Bronchial epithelial cell (primary cell): ENCODE results near the gene CWC27. TPM values are rescaled to one million over a fixed set of nuclear protein-coding genes. Genes with fewer than 3 reads are reported as not detected.

ENCODE experiments used
- DNase-seq: peaks from one replicate; pipeline ENCODE4 v3.0.0-alpha.2; 2010; ENCODE audit warnings: low read depth
- FAIRE-seq: peaks from 2 replicates; lab custom pipeline; 2011; peaks lifted over from hg19 to GRCh38; lab: Jason Lieb, UNC
- H3K27me3 ChIP-seq: 2 replicates; pipeline ENCODE4 v1.5.1; 2011; ENCODE audit warnings: low read length; ENCODE audit not compliant: control insufficient read depth, insufficient read depth
- H3K36me3 ChIP-seq: 2 replicates; pipeline ENCODE4 v1.5.1; 2011; ENCODE audit warnings: low read length; ENCODE audit not compliant: control insufficient read depth, insufficient read depth
- H3K4me3 ChIP-seq: 2 replicates; pipeline ENCODE4 v1.5.1; 2011; ENCODE audit warnings: mild to moderate bottlenecking, low read depth, low read length, control low read depth
- CTCF ChIP-seq: IDR thresholded peaks from 2 replicates; pipeline ENCODE4 v1.5.1; 2011; ENCODE audit warnings: mild to moderate bottlenecking, moderate library complexity, low read length, control low read depth, inconsistent platforms; ENCODE audit not compliant: insufficient read depth, severe bottlenecking
- total RNA-seq: library from RNA; depleted of rRNA; stranded (reverse); fragments of >200 nt; gene quantifications from 2 replicates; pipeline ENCODE4 v1.2.1, GENCODE V29; 2014

CWC27 gene
- total RNA-seq, 1 donor from 2014 or later = 24.7 TPM

DNA sequence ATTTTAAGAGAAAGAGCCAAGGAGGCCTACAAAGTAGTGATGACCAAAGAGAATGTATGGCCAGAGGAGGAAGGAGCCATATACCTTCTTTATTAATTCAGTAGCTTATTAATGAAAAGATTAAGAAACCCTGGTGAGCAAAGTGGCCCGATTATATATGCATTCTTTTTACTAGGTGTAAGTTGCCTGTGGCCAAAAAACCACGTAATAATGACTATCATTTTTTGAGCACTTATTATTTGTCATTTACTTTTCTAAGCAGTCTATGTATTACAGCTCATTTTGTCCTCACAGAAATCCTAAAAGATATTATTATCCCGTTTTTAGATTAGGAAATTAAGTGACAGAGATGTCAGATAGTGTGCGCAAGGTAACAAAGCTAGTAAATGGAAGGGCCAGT lies 3.0 kb downstream of the CWC27 start:
- no peak for TF ChIP-seq CTCF
- H3K36me3 ChIP-seq = peaks cover 2% of the 10 kb centered on the region
- H3K27me3 ChIP-seq = no peaks in the 10 kb centered on the region
- FAIRE-seq (no peak), DNase-seq (peak; percentile 75)
- no peak overlapping the region for H3K4me3 ChIP-seq

- no peak overlapping the region for H3K4me3 ChIP-seq
- no peak for FAIRE-seq
- H3K27me3 ChIP-seq = no peaks in the 10 kb centered on the region
These were observed 4.8 kb downstream of the CWC27 start for GRCh38 chr5:64773533-64773932.

GRCh38 chr5:64775291-64775690 lies 6.6 kb downstream of the CWC27 start:
- TF ChIP-seq CTCF = no peak
- DNase-seq (no peak), FAIRE-seq (no peak)
- no peaks in the 10 kb centered on the region for H3K27me3 ChIP-seq
- peaks cover 2% of the 10 kb centered on the region for H3K36me3 ChIP-seq
- no peak overlapping the region for H3K4me3 ChIP-seq

More at GRCh38 chr5:64773533-64773932, 4.8 kb downstream of the CWC27 start:
- DNase-seq = no peak
- H3K36me3 ChIP-seq = peaks cover 2% of the 10 kb centered on the region
- no peak for TF ChIP-seq CTCF

- peak; percentile 66 for DNase-seq
- no peaks in the 10 kb centered on the region for H3K27me3 ChIP-seq
- H3K36me3 ChIP-seq = no peaks in the 10 kb centered on the region
- TF ChIP-seq CTCF = peak; percentile 55
- FAIRE-seq = no peak
- no peak overlapping the region for H3K4me3 ChIP-seq
These were observed 15.8 kb downstream of the CWC27 start for GRCh38 chr5:64784451-64785025.

DNA sequence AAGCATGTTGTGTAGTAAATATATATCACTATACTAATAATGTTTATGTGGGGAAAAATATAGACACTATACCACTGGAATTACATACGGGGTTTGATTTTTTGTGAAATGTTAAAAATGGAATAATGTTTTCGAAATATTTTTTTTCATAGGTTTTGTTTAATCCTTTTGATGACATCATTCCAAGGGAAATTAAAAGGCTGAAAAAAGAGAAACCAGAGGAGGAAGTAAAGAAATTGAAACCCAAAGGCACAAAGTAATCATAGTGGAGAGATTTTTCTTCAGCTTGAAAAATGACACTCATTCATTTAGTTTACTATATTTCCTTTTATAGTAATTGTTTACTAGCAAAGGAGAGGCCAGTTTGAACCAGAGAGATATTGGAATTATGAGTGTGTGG lies 17.6 kb downstream of the CWC27 start:
- FAIRE-seq = no peak
- Histone ChIP-seq H3K4me3 (no peak overlapping the region), H3K27me3 (no peaks in the 10 kb centered on the region), H3K36me3 (no peaks in the 10 kb centered on the region)
- DNase-seq = no peak
- TF ChIP-seq CTCF = no peak

- H3K4me3 ChIP-seq = no peak overlapping the region
- TF ChIP-seq CTCF = no peak
- no peaks in the 10 kb centered on the region for H3K36me3 ChIP-seq
- FAIRE-seq = no peak
- H3K27me3 ChIP-seq = no peaks in the 10 kb centered on the region
- no peak for DNase-seq
These were observed 19.4 kb downstream of the CWC27 start for GRCh38 chr5:64788156-64788555.
